Type B pancreatic cell (in vitro differentiated cells): ENCODE data around the gene REPS1. TPM values are rescaled to one million over a fixed set of nuclear protein-coding genes. Genes with fewer than 3 reads are reported as not detected.
"Not testable (repeated sequence)": the region's sequence is repeated elsewhere in the genome, so short reads cannot be mapped to it uniquely, and the experiment has no call there.

ENCODE experiments used
- DNase-seq: peaks from one replicate; pipeline ENCODE4 v3.0.0; 2021; ENCODE audit warnings: mixed read lengths; ENCODE audit not compliant: unreplicated experiment; ENCODE audit errors: extremely low spot score
- H3K27ac Mint-ChIP-seq: 2 replicates; pipeline ENCODE4 v1.8.0; 2021; ENCODE audit warnings: mild to moderate bottlenecking, mixed read lengths
- H3K27me3 Mint-ChIP-seq: 2 replicates; pipeline ENCODE4 v1.8.0; 2021; ENCODE audit warnings: mixed read lengths
- H3K36me3 Mint-ChIP-seq: 2 replicates; pipeline ENCODE4 v1.8.0; 2021; ENCODE audit warnings: mixed read lengths
- H3K4me1 Mint-ChIP-seq: one replicate; pipeline ENCODE4 v1.8.0; 2021; ENCODE audit warnings: mixed read lengths; ENCODE audit not compliant: unreplicated experiment
- H3K4me3 Mint-ChIP-seq: 2 replicates; pipeline ENCODE4 v1.8.0; 2021; ENCODE audit warnings: mild to moderate bottlenecking, mixed read lengths
- H3K9me3 Mint-ChIP-seq: 2 replicates; pipeline ENCODE4 v1.8.0; 2021; ENCODE audit warnings: mixed read lengths
- total RNA-seq: library from RNA; stranded (reverse); gene quantifications from 2 replicates; pipeline ENCODE4 v1.2.1, GENCODE V29; 2021; ENCODE audit warnings: low replicate concordance
- TF ChIP-seq, protein P1 (sequence below): fragments of 200-600 bp; sonication (generic); conservative IDR thresholded peaks from 2 replicates; pipeline ENCODE4 v1.5.0; 2021; ENCODE audit warnings: antibody characterized with exemption, mild to moderate bottlenecking

Gene REPS1
- total RNA-seq, 1 donor from 2014 or later = 57.0 TPM

DNA sequence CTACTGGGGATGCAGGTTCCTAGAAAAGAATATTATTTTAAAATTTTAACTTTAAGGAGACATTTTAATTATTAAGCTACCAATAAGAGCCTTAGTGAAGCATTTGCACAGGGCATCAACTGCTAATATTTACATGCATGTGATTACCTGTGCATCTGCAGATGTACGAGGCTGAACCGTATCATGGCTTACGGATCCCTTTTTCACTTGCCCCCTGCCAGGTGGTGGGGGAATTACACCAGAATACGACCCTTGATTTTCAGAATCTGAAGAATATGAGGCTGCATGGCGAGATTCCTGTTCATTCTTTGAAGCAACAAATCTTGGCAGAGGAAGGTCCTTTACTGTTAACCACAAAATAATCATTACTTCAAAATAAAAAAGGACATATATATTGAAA is 42.7 kb downstream of the REPS1 start:
- Mint-ChIP-seq H3K9me3 (no peaks in the 10 kb centered on the region), H3K36me3 (peaks cover 41% of the 10 kb centered on the region), H3K27ac (no peak overlapping the region), H3K4me1 (peaks cover 12% of the 10 kb centered on the region), H3K27me3 (no peaks in the 10 kb centered on the region), H3K4me3 (no peak overlapping the region)
- TF ChIP-seq, protein P1, sequence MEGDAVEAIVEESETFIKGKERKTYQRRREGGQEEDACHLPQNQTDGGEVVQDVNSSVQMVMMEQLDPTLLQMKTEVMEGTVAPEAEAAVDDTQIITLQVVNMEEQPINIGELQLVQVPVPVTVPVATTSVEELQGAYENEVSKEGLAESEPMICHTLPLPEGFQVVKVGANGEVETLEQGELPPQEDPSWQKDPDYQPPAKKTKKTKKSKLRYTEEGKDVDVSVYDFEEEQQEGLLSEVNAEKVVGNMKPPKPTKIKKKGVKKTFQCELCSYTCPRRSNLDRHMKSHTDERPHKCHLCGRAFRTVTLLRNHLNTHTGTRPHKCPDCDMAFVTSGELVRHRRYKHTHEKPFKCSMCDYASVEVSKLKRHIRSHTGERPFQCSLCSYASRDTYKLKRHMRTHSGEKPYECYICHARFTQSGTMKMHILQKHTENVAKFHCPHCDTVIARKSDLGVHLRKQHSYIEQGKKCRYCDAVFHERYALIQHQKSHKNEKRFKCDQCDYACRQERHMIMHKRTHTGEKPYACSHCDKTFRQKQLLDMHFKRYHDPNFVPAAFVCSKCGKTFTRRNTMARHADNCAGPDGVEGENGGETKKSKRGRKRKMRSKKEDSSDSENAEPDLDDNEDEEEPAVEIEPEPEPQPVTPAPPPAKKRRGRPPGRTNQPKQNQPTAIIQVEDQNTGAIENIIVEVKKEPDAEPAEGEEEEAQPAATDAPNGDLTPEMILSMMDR = peak; percentile 57
- no peak for DNase-seq

- no peak overlapping the region for H3K27ac Mint-ChIP-seq
These were observed 43.6 kb downstream of the REPS1 start for GRCh38 chr6:138944412-138944811.

GRCh38 chr6:138943089-138943625 is 44.9 kb downstream of the REPS1 start:
- Mint-ChIP-seq H3K27me3 (no peaks in the 10 kb centered on the region), H3K4me3 (no peak overlapping the region), H3K4me1 (no peaks in the 10 kb centered on the region), H3K36me3 (peaks cover 38% of the 10 kb centered on the region), H3K9me3 (no peaks in the 10 kb centered on the region), H3K27ac (no peak overlapping the region)
- no peak for DNase-seq
- TF ChIP-seq, protein P1 = no peak

More at GRCh38 chr6:138944412-138944811, 43.6 kb downstream of the REPS1 start:
- Mint-ChIP-seq H3K36me3 (peaks cover 41% of the 10 kb centered on the region), H3K9me3 (no peaks in the 10 kb centered on the region), H3K4me3 (no peak overlapping the region), H3K4me1 (peaks cover 8% of the 10 kb centered on the region), H3K27me3 (no peaks in the 10 kb centered on the region)
- TF ChIP-seq, protein P1 = no peak
- DNase-seq = no peak

DNA sequence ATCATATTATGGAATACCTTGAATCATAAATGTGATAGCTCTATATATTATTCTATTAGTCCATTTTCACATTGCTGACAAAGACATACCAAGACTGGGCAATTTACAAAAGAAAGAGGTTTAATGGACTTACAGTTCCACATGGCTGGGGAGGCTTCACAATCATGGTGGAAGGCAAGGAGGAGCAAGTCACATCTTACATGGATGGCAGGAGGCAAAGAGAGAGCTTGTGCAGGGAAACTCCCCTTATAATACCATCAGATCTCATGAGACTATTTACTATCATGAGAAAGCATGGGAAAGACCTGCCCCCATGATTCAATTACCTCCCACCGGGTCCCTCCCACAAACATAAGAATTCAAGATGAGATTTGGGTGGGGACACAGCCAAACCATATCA is 51.2 kb downstream of the REPS1 start:
- not testable (repeated sequence) for H3K27me3 Mint-ChIP-seq, H3K4me1 Mint-ChIP-seq, H3K9me3 Mint-ChIP-seq, H3K4me3 Mint-ChIP-seq, H3K27ac Mint-ChIP-seq, DNase-seq
- H3K36me3 Mint-ChIP-seq = peaks cover 39% of the 10 kb centered on the region

DNA sequence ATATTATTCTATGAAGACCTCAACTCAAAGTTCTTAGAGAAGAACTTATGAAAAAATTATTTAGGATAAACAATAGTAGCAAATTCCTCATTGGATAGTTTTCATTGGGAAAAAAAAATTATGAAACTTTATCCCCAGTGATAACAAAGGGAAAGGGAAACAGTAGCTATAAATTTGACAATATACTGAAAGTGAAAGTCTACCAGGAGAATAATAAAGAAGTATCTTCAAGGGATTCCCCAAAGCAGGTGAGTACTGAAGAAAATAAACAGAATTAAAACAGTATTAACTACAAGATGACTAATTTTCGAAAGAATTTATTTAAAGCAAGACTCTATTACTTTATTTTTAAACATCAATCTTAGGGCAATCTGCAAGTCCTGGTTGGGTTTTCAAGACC is 56.4 kb downstream of the REPS1 start:
- Mint-ChIP-seq H3K27me3 (no peaks in the 10 kb centered on the region), H3K4me1 (no peaks in the 10 kb centered on the region), H3K27ac (no peak overlapping the region)

GRCh38 chr6:138926579-138926978 is 61.5 kb downstream of the REPS1 start:
- Mint-ChIP-seq H3K27me3 (no peaks in the 10 kb centered on the region), H3K9me3 (no peaks in the 10 kb centered on the region), H3K4me3 (no peak overlapping the region), H3K27ac (no peak overlapping the region), H3K36me3 (peaks cover 21% of the 10 kb centered on the region), H3K4me1 (no peaks in the 10 kb centered on the region)
- no peak for DNase-seq
- TF ChIP-seq, protein P1 = no peak

More for the DNA sequence above, 56.4 kb downstream of the REPS1 start:
- DNase-seq = no peak
- Mint-ChIP-seq H3K4me3 (no peak overlapping the region), H3K36me3 (peaks cover 31% of the 10 kb centered on the region), H3K9me3 (peaks cover under 1% of the 10 kb centered on the region)
- TF ChIP-seq, protein P1 = no peak
